Activated CD8-positive, alpha-beta memory T cell treated with anti-CD3 and anti-CD28 coated beads, Interleukin-2, amount 50 U/mL, for 4 hours (primary cell): Measurements from ENCODE around the gene SEC23B.

Source experiments
- DNase-seq: peaks from one replicate; pipeline ENCODE4 v3.0.0-alpha.2; 2020

The SEC23B gene

DNA sequence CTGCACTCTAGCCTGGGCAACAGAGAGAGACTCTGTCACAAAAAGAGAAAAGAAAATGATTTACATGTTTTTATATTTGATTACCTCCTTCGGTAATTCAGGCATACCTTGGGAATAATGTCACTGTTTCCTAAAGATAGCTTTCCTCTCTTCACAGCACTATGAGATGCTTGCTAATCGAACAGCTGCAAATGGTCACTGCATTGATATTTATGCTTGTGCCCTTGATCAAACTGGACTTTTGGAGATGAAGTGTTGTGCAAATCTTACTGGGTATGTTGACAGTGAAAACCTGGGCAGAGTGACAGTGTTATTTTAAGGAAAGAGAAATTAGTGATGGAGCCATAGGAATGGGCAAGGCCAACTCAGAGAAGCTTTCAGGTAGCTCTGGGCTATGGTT, 19.6 kb downstream of the SEC23B start:
- DNase-seq = no peak

DNA sequence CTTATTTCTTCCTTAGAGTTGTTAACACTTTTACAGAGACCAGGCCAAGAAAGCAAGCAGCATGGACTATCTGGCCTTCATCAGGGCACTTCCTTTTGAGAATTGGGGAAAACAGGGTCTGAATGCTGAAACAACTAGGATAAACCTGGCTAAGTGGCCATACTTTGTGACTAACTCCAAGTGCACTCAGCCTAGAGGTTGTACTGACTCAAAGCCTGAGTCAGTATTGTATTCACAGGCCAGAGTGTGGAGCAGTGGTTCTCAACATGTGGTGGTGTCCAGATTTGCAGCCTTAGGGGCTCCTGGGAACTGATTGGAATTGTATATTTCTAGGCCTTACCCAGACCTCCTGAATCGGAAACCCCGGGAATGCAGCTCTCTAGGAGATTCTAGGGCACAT, 20.1 kb downstream of the SEC23B start:
- no peak for DNase-seq

DNA sequence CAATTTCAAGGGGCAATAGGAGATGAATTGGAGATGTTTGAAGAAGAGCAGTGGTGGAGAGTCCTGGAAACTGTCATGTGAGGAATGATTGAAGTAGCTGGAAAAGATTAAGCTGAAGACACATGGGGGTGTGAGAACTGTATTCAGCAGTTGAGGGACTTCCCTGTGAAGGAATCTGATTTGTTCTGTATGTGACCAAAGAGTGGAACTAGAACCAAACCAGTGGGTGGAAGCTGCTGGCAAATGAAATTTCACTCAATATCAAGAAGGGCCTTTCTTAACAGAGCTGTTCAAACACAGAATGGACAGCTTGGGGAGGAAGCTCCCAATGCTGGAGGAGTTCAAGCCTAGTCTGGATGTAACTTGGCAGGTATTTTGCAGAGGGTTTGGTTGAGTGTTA, 21.3 kb downstream of the SEC23B start:
- no peak for DNase-seq

DNA sequence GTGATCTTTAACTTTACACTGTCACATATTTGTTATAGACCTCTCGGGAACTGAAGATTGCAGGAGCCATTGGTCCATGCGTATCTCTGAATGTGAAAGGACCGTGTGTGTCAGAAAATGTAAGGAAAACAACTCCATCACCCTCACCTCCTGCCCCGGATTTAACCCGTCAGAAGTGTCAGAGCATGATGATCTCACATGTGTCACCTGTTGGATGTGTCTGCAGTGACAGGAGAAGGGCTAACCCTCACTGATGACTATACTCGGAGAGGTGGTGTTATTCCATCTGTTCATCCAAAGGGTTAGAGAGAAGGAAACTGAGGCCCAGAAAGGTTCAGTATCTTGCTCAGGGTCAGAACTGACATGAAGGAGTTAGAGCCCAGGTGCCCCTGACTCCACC, 24.9 kb downstream of the SEC23B start:
- DNase-seq = no peak

DNA sequence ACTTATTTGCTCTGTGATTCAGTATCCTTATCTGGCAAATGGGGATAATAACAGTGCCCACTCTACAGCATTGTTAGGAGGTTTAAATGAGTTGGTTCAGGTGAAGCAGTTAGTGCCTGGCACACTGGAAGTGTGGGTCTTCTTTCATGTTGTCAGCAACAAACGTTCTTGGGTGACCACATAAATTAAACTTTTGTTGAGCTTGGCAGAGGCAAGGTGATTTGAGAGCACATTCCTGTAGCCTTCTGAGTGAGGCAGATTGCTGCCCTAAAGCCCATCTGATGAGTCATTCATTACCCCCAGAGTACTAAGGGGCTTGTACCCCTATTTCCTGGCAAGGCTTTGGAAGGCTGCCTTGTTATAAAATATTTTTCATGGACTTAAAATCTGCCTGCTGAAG, 25.8 kb downstream of the SEC23B start:
- DNase-seq = no peak

DNA sequence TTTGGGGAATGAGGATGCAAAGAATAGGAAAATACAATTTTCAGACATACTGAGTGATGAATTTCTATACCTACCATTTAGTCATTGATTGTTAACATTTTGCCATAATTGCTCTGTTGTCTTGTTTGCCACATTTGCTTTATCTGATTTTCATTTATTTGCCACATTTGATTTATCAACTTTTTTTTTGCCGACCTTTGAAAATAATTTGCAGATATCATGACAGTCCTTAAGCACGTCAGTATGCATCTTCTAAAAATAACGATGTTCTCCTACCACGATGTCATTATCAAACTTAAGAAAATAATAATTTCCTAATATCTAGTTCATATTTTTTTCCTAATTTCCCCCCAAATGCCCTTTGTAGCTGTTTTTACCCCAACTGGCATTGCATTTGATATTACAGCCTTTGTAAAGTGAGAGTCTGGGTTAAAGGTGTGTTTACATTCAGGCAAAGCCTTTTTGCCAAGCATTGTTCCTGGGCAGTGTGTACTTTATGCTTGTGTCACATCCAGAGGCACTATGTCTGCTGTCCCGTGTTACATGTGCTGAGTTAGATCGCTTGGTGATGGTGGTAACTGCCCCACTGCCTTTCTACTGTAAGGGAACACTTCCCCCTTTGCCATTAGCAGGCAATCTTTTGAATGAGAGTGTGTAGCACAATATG, 26.4 kb downstream of the SEC23B start:
- DNase-seq = no peak

DNA sequence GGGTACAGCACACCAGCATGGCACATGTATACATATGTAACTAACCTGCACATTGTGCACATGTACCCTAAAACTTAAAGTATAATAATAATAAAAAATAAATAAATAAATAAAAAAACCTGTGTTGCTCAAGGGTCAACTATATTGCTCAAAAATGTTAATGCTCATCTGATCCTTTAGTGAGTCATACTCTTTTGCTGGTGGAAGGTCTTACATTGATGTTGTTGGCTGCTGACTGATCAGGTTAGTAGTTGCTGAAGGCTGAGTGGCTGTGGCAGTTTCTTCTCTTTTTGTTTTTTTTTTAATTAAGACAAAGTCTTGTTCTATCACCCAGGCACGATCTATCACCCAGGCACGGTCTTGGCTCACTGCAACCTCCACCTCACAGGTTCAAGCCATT, 29.9 kb downstream of the SEC23B start:
- no peak for DNase-seq

DNA sequence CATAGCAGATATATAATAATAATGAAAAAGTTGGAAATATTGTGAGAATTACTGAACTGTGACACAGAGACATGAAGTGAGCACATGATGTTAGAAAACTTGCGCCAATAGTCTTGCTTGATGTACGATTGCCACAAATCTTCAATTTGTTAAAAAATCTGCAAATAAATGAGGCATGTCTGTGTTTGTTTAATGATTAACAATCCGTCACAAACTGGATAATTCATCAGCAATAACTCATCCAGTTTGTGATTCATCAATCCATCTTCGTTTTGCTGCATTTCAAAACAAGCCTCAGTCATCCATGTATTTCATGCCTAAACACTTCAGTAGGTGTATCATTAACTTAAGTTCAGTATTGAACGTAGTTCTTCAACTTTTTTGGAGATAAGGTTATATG, 34.0 kb downstream of the SEC23B start:
- DNase-seq = no peak

DNA sequence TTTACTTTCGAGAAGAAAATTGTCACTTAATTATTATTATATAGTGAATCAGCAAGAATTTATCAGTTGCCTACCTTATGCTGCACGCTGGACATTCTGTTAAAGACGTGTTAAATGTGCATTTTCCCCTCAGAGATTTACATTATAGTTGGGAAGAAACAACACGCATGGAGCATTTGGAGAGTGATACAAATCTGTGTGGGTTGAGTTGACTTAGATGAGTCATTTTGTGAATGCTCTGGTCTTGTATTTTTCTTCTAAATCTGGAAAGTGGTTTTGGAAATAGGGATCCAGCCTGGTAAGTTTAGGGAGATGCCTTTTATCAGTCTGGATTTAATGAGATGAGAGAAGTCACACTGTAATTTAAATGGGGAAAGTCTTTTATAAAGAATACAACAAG, 35.5 kb downstream of the SEC23B start:
- no peak for DNase-seq

DNA sequence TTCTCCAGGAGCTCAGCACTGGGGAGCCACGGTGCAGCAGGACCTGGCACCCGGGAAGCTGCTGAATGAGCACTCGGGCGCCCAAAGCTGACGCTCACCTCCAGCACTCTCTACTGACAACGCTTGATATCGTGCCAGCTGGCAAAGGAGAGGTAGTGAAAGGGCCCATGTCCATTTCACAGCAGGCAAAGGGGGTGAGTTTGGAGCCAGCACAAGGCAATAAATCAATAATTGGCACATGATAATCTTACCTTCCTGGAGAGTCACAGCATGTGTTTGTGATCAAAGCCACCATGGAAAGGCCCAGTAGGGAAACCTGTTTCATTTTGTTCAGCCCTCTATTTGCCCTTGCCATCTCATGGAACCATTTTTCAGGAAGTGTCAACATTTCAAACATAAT, 36.2 kb downstream of the SEC23B start:
- DNase-seq = no peak

DNA sequence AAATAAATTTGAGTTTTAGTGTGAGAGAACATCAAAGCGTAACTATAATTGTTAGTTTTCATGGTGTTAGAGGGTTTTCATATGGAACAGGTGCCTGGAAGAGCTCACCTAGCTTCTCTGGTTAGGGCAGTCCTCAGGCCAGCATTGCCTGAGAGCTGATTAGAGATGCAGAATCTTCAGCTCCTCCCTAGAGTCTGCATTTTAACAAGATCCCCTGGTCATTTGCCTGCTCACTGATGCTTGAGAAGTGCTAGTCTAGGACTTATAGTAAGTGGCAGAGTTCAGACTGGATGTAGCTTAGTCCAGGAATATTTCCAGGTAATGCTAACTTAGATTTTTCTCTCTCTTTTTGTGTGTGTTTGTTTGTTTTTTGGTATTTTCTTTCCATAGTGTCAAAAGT, 37.8 kb downstream of the SEC23B start:
- no peak for DNase-seq

DNA sequence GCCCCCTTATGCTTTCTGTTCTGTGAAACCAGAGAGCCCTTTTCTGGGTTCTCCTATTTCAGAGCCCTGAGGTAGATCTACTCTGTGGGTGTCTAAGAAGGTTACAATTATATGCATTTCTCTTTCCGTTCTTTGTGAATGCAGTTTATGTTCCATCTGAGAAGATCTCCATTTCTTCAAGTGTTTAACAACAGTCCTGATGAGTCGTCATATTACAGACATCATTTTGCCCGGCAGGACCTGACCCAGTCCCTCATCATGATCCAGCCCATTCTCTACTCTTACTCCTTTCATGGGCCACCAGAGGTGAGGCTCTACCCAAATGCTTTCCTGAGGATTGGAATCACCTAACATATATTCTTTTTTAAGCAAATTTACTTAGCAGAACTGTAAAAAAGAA, 40.7 kb downstream of the SEC23B start:
- no peak for DNase-seq

DNA sequence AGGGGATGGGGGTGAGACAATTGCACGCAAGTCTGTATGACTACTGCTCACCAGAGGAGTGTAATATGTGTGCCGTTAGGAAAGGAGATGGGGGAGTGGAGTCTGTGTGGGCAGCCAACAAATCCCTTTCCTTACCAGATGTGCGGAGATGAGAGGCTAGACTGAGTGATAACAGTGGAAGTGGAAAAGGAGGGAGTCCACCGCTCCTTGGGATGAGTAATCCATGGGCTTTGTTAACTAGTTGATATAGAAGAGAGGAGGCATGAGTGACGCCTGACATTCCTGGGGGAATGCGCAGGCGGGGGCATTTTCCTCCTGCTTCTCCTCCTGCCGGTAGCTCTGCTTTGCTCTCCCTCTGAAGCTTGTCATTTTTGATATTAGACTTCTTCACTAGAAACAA, 46.0 kb downstream of the SEC23B start:
- no peak for DNase-seq

DNA sequence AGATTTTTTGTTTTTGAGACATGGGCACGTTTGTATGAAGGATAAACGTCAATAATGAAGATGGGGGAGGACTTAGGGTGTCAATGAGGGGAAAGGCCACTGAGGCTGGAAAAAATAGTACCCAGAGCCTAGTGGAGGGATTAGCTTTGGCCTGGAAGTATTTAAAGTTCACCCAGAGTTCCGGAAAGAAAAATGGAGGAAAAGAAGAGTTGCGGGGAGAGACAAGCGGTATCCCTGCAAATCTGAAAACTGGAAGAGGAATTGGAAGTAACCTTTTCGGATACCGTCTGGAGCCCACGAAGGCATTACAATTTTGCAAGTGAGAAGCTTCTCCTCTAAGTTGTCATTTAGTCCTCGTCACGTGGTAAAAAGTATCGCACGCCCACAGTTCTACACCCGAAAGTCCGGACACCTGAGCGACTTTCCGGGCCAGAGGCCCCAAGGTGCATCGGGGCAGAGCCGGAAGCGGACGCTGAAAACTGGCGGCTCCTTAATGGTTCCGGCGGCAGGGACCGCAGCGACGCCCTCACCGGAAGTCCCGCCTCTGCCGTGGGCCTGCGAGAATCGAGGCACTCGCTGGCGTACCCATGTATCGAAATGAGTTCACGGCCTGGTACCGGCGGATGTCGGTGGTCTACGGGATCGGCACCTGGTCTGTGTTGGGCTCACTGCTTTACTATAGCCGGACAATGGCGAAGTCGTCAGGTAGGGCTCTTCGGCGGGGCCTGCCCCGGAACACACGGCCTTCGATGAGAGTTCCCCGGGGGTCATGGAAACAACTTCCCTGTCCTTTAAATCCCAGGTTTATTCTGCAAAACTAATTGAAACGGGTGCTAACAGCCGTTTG, 59.4 kb downstream of the SEC23B start, which contains the start of gene SMIM26:
SMIM26 (plus strand) TSS at position 541 of the 847 bp plus-strand sequence; CDS start at position 588, 47 bp downstream.
- peak; percentile 94 for DNase-seq

DNA sequence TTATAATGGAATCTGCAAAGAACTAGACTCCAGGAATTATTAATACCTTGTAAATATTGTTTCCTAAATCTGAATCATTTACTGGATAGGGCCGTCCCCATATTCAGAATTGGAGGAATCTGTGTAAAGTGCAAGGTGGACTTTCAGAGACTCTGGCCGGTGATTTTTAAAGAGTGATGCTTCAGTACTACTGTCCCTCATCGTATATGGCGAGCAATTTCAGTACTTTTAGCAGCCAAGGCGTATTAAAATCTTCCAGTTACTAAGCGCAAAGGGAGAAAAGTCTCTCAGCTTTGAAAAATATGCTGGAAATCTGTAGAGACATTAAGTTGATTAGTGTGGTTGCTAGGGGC, 60.0 kb downstream of the SEC23B start:
- no peak for DNase-seq

DNA sequence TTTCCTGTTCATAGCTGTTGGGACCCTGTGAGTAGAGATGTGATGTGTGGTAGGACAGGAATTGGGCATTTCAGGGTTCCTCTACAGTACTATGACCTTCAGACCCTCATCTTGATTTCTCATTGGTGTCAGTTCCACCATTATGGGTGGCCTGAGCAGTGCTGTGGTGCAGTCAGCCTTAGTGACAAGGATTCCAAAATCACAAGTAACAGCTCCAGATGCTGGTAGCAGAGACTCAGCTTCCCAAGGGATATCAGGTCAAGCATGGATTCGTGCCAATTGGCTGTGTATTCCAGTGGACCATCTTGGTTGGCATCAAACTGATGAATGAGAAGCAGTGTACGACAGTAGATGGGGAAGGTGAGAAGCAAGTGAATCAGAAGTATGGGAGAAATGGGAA, 63.3 kb downstream of the SEC23B start:
- no peak for DNase-seq

DNA sequence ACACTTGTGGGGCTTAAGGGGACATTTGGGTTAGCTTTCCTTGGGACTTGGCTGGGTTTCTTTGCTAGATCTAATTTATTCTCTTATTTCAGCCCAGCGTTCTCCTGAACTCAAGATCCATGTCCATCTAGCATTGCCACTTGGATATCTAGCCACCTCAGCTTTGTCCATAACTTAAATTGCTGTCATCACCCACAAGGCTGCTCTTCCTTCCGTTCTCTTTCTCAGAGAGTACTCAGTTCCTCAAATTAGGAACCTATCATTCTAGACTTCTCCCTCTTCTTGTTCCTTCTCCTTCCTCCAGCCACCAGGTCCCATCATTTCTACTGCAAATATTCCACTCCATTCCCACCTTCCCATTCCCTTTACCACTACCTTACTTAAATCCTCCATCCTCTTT, 63.8 kb downstream of the SEC23B start:
- DNase-seq = no peak

DNA sequence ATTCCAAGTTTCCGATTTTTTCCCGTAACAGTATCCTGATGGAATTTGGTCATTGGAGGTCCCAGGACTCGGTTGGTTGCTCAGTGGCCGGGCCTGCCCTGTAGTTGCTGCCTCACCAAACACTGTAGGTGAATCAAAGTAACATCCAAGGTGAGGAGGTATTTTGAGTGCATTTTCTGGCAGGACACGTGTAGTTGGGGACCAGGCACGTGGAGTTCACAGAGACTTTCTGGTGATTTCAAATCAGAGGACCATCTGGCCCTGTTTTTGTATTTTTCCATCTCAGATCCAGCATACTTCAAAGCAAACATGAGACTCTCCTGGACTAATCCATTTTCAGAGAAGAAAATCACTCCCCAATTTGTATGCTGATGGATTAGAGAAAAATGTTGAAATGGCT, 70.2 kb downstream of the SEC23B start:
- no peak for DNase-seq

DNA sequence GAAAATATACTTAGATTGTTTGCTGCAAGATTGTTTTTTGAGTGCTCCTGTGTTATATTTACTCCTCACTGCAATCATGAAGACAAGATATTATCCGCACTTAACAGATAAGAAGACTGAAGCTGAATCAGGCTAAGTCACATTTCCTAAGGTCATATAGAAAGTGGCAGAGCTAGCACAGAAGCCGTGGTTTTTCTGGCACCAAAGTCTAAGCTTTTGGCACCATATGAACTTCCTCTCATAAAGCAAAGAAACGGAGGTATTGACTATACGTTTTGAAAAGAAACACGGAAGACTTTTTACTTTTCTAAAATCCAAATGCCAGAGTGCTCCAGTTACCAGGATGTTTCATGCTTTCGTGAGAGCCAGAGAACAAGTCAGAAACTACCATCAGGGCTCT, 70.8 kb downstream of the SEC23B start:
- no peak for DNase-seq

DNA sequence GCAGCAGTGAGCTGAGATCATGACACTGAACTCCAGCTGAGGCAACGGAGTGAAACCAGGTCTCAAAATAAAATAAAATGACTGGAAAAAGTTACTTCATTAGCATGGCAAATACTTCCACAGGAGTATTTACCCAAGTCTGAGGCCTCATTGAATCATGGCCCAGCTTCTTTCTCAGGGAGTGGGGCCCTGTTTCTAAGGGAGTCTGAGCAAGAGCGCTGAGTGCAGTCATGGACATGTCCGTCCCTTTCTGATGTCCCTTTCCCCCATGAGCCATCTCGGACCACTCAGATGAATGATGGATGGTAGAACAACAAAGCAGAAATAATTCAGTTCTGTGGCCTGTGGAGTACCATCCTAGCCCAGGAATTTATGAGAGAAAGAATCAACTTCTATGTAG, 72.3 kb downstream of the SEC23B start:
- no peak for DNase-seq

DNA sequence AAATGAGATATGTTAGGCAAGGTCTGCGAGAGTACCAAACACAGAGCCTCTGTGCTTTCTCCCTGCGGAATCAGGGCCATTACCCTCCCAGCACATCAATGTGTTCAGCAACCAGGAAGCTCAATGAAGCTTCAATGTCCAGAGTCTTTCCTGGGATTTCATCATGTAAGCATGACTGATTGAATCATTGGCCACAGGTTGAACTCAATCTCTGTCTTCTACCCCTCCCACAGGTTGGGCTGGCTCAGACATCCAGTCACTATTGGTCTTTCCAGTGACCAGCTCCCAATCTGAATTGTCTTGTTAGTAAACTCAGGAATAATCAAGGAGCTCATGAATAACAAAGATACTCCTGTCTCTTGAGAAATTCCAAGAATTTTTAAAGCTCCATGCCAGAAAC, 77.4 kb downstream of the SEC23B start:
- no peak for DNase-seq

DNA sequence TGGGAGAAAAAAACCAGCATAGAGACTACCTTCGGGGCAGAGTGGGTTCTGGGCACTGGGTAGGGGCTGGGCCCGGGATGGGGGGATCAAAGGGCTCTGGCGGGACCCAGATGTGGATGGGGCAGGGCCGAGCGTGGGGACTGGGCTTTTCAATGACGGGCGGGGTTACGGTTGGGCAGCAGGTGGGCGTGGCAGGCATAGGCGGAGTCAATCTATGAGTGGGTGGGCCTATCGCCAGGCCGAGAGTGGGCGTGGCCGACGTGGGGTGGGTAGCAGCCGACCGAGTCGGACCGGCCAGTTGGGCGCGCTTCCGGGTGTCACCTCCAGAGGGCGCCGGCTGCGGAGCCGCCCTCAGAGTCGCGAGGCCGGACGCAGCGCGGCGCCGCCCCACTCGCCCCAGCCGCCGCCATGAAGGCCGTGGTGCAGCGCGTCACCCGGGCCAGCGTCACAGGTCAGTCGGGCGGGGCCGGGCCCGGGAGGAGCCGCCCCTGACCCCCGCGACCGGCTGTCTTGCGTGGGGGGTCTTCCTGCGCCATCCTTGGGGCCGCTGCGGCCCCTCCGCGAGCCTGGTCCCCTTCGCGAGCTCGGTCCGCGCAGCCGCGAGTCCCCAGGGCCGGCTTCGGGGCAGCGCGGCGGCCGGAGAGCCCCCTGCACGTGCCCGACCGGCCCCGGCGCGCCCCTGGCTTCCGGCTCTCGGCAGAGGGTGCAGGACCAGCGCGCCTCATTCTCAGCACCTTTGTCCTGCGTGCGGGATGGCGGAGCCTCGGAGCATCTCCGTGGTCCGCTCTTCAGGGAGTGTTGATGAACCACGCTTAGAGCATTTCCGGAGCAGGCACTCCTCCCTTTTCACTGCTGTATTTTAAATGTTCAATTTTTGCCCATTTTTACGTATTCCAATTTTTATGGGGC, 80.2 kb downstream of the SEC23B start, which contains the start of gene DTD1:
DTD1 (plus strand) TSS at position 390 of the 909 bp plus-strand sequence; CDS start at position 409, 19 bp downstream.
- DNase-seq = peak; percentile 80

DNA sequence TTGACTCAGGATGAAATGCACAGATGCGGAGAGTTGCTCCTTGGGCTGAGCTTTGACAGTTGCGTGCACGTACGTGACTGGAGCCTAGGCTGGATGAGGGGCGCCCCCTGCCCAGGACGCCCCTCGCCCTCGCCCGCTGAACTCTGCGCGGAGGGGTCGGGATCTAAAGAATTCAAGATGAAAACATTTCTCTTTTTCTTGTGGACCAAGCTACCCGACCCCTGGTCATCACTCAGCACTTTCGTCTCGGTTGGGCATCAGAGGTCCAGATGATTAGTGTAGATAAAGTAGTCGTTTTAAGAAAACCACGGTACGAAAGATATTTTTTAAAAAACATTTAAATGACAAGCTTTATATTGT, 80.8 kb downstream of the SEC23B start:
- DNase-seq = no peak
